ENCODE measurements around the gene ARHGAP1. TPM values are rescaled to one million over a fixed set of nuclear protein-coding genes. Genes with fewer than 3 reads are reported as not detected.

ARHGAP1 gene
- polyA plus RNA-seq, 3 donors, result 31.6 to 59.3 (median 44.1) TPM

GRCh38 chr11:46681814-46682213 is 18.6 kb downstream of the ARHGAP1 start:
- peak overlapping the region in 1 of 7 donors; percentile 38 for H3K27ac Mint-ChIP-seq
- DNase-seq, result no peak
- H3K9ac ChIP-seq (ENCODE audit: insufficient read depth, low read length, poor library complexity, severe bottlenecking), result no peak overlapping the region

GRCh38 chr11:46680815-46681214 is 19.6 kb downstream of the ARHGAP1 start:
- 95% methylated on average over 15 of the region's 22 CpGs for WGBS (ENCODE audit: insufficient coverage)
- peaks cover 55 to 69% of the 10 kb centered on the region in 2 donors for H3K36me3 ChIP-seq (replicated peaks in 1 of 2; ENCODE audit: control insufficient read depth in 1 of 2, insufficient read depth in 2 of 2, low read length in 2 of 2)

More at GRCh38 chr11:46681814-46682213, 18.6 kb downstream of the ARHGAP1 start:
- no peak for TF ChIP-seq CTCF (IDR thresholded peaks at IDR 0.05)
- Histone ChIP-seq H3K27me3 (ENCODE audit: control insufficient read depth in 2 of 2, insufficient read depth in 2 of 2, low read length in 2 of 2) (no peaks in the 10 kb centered on the region), H3K79me2 (ENCODE audit: insufficient read depth, low read length) (peaks cover 34% of the 10 kb centered on the region), H3K9me3 (replicated peaks in 1 of 2; ENCODE audit: control insufficient read depth in 1 of 2, insufficient read depth in 1 of 2, low read length in 2 of 2) (no peaks in the 10 kb centered on the region), H3K4me2 (replicated peaks; ENCODE audit: extremely low read depth, low read length, poor library complexity, severe bottlenecking) (no peak overlapping the region), H3K4me3 (replicated peaks in 1 of 3; ENCODE audit: low read depth in 2 of 3, low read length in 3 of 3) (no peak overlapping the region), H3K27ac (ENCODE audit: low read depth in 1 of 2, low read length in 2 of 2) (peak overlapping the region in 1 of 2 donors; percentile 45), H3K4me1 (ENCODE audit: control insufficient read depth in 1 of 2, insufficient read depth in 2 of 2, low read length in 2 of 2) (peaks cover 32 to 36% of the 10 kb centered on the region in 2 donors), H4K20me1 (ENCODE audit: insufficient read depth, low read length) (no peaks in the 10 kb centered on the region), H2AFZ (ENCODE audit: insufficient read depth, low read depth, low read length, poor library complexity, severe bottlenecking) (no peak overlapping the region), H3K36me3 (replicated peaks in 1 of 2; ENCODE audit: control insufficient read depth in 1 of 2, insufficient read depth in 2 of 2, low read length in 2 of 2) (peaks cover 63 to 79% of the 10 kb centered on the region in 2 donors)
- peaks cover 0 to 1% (median 0%) of the 10 kb centered on the region in 7 donors for H3K9me3 Mint-ChIP-seq
- H3K27me3 Mint-ChIP-seq (ENCODE audit: low read depth in 3 of 3), result peaks cover 0 to 2% (median 0%) of the 10 kb centered on the region in 3 donors
- H3K36me3 Mint-ChIP-seq, result peaks cover 63 to 89% of the 10 kb centered on the region in 2 donors
- H3K4me3 Mint-ChIP-seq, result no peak overlapping the region
- H3K4me1 Mint-ChIP-seq, result peaks cover 34% of the 10 kb centered on the region
- intact Hi-C loops (cut with micrococcal nuclease), result no loop called here
- 95% methylated on average over 11 of the region's 11 CpGs for WGBS (ENCODE audit: insufficient coverage)

More at GRCh38 chr11:46680815-46681214, 19.6 kb downstream of the ARHGAP1 start:
- peaks cover 41 to 46% of the 10 kb centered on the region in 2 donors for H3K4me1 ChIP-seq (ENCODE audit: control insufficient read depth in 1 of 2, insufficient read depth in 2 of 2, low read length in 2 of 2)
- peaks cover 42% of the 10 kb centered on the region for H3K4me1 Mint-ChIP-seq
- no peaks in the 10 kb centered on the region for H3K27me3 Mint-ChIP-seq (ENCODE audit: low read depth in 3 of 3)
- no peak for DNase-seq
- no peaks in the 10 kb centered on the region for H3K9me3 ChIP-seq (replicated peaks in 1 of 2; ENCODE audit: control insufficient read depth in 1 of 2, insufficient read depth in 1 of 2, low read length in 2 of 2)
- no peak for TF ChIP-seq CTCF (IDR thresholded peaks at IDR 0.05)
- no peaks in the 10 kb centered on the region for H3K27me3 ChIP-seq (ENCODE audit: control insufficient read depth in 2 of 2, insufficient read depth in 2 of 2, low read length in 2 of 2)
- H2AFZ ChIP-seq (ENCODE audit: insufficient read depth, low read depth, low read length, poor library complexity, severe bottlenecking), result no peak overlapping the region
- H4K20me1 ChIP-seq (ENCODE audit: insufficient read depth, low read length), result no peaks in the 10 kb centered on the region
- H3K9me3 Mint-ChIP-seq, result peaks cover 0 to 1% (median 0%) of the 10 kb centered on the region in 7 donors
- no peak overlapping the region for H3K4me2 ChIP-seq (replicated peaks; ENCODE audit: extremely low read depth, low read length, poor library complexity, severe bottlenecking)
- intact Hi-C loops (cut with micrococcal nuclease), result no loop called here
- no peak overlapping the region for H3K4me3 ChIP-seq (replicated peaks in 1 of 3; ENCODE audit: low read depth in 2 of 3, low read length in 3 of 3)
- peak overlapping the region in 3 of 7 donors; percentile 30 to 37 (median 33) for H3K27ac Mint-ChIP-seq
- H3K79me2 ChIP-seq (ENCODE audit: insufficient read depth, low read length), result peaks cover 37% of the 10 kb centered on the region
- no peak overlapping the region for H3K9ac ChIP-seq (ENCODE audit: insufficient read depth, low read length, poor library complexity, severe bottlenecking)
- H3K4me3 Mint-ChIP-seq, result no peak overlapping the region
- H3K27ac ChIP-seq (ENCODE audit: low read depth in 1 of 2, low read length in 2 of 2), result no peak overlapping the region
- H3K36me3 Mint-ChIP-seq, result peaks cover 56 to 82% of the 10 kb centered on the region in 2 donors
